HepG2 (cell line): Measurements from ENCODE around the gene ANKRD12. TPM values are rescaled to one million over a fixed set of nuclear protein-coding genes. Genes with fewer than 3 reads are reported as not detected.
"Not testable (repeated sequence)": the region's sequence is repeated elsewhere in the genome, so short reads cannot be mapped to it uniquely, and the experiment has no call there.

Experiments used
- ATAC-seq: fragments of 200-7000 bp; cut with Tn5 transposase; 3 replicates; pipeline ENCODE4 v1.9.1; 2020; ENCODE audit warnings: mild to moderate bottlenecking, moderate library complexity
- BruUV-seq: library from RNA; stranded (reverse); fragments of 400-500 nt; replicated peaks from 2 replicates; lab custom pipeline; 2021; lab: Mats Ljungman, UMichigan
- CTCF ChIA-PET: fragments of 300-600 bp; formaldehyde crosslinking; extraction: SDS; loops from one replicate; lab custom pipeline; 2021; ENCODE audit warnings: low total read pairs, inconsistent platforms, low intra/inter-chr PET ratio; lab: Yijun Ruan, JAX
- POLR2A ChIA-PET: fragments of 350-600 bp; sonication (Branson Sonifier 250); formaldehyde crosslinking; loops from one replicate; lab custom pipeline; 2020; ENCODE audit warnings: antibody characterized with exemption, inconsistent platforms; lab: Yijun Ruan, JAX
- DNase-seq: peaks from one replicate; pipeline ENCODE4 v3.0.0-alpha.2; 2015; ENCODE audit warnings: low spot score
- FAIRE-seq: peaks from 3 replicates; lab custom pipeline; 2011; peaks lifted over from hg19 to GRCh38; lab: Jason Lieb, UNC
- H2AFZ ChIP-seq: one replicate; pipeline ENCODE4 v1.6.1; 2011; ENCODE audit warnings: low read length, inconsistent platforms
- H3K27ac ChIP-seq: fragments of 300-600 bp; 3 replicates; pipeline ENCODE4 v1.8.0; 2011; ENCODE audit warnings: mixed run types, mild to moderate bottlenecking, mixed read lengths, low read length, inconsistent platforms; ENCODE audit not compliant: insufficient read depth; ENCODE audit errors: extremely low read length
- H3K27me3 ChIP-seq, 2 experiments: fragments of 200-600 bp in 1 of 2; 2 replicates in 1 of 2; 3 replicates in 1 of 2; pipeline versions ENCODE4 v1.6.0 to v1.8.0; 2011; ENCODE audit warnings: low read length in 2 of 2, mild to moderate bottlenecking in 2 of 2, moderate library complexity in 2 of 2, inconsistent platforms in 1 of 2; ENCODE audit not compliant: insufficient read depth in 2 of 2, control insufficient read depth in 1 of 2
- H3K36me3 ChIP-seq, 2 experiments: fragments of 200-600 bp in 1 of 2; replicated peaks in 1 of 2; 2 replicates in 1 of 2; 3 replicates in 1 of 2; pipeline versions ENCODE4 v1.5.1 to v1.8.0; 2011; ENCODE audit warnings: low read length in 2 of 2, inconsistent platforms in 1 of 2; ENCODE audit not compliant: insufficient read depth in 2 of 2, control insufficient read depth in 1 of 2
- H3K4me1 ChIP-seq: 2 replicates; pipeline ENCODE4 v1.5.1; 2012; ENCODE audit warnings: low read length, inconsistent platforms; ENCODE audit not compliant: insufficient read depth
- H3K4me2 ChIP-seq: 2 replicates; pipeline ENCODE4 v1.6.0; 2011; ENCODE audit warnings: low read depth, low read length, inconsistent platforms
- H3K4me3 ChIP-seq, 3 experiments: fragments of 200-600 bp in 1 of 3; sonication (generic), shearing (Covaris generic) in 1 of 3; replicated peaks in 1 of 3; 2 replicates each; pipeline ENCODE4 v1.5.1; 2011 to 2016; ENCODE audit warnings: low read length in 3 of 3, inconsistent platforms in 2 of 3, low read depth in 2 of 3, mild to moderate bottlenecking in 2 of 3, control low read depth in 1 of 3, mixed read lengths in 1 of 3; ENCODE audit not compliant: insufficient read depth in 1 of 3
- H3K79me2 ChIP-seq: one replicate; pipeline ENCODE4 v1.6.1; 2011; ENCODE audit warnings: low read length, inconsistent platforms; ENCODE audit not compliant: insufficient read depth
- H3K9ac ChIP-seq: 2 replicates; pipeline ENCODE4 v1.6.0; 2011; ENCODE audit warnings: mild to moderate bottlenecking, low read depth, low read length, inconsistent platforms; ENCODE audit not compliant: insufficient read depth
- H3K9me3 ChIP-seq: 2 replicates; pipeline ENCODE4 v1.5.1; 2012; ENCODE audit warnings: mild to moderate bottlenecking, low read length
- H4K20me1 ChIP-seq: 2 replicates; pipeline ENCODE4 v1.6.0; 2011; ENCODE audit warnings: inconsistent platforms, mild to moderate bottlenecking, low read length, moderate library complexity; ENCODE audit not compliant: insufficient read depth
- ZBTB33 ChIP-seq: sonication (generic); formaldehyde crosslinking; IDR thresholded peaks from 2 replicates; pipeline ENCODE4 v1.4.0; 2020; ENCODE audit warnings: missing genetic modification reagents
- ZNF572 ChIP-seq: sonication (generic); formaldehyde crosslinking; IDR thresholded peaks from 2 replicates; pipeline ENCODE4 v1.5.1; 2020; ENCODE audit warnings: mild to moderate bottlenecking, missing genetic modification reagents
- WGBS: methylation state at CpG from one replicate; pipeline ENCODE4 v1.1.6; 2017; ENCODE audit warnings: low lambda C conversion rate; 5-methylcytosine and 5-hydroxymethylcytosine counted together
- in situ Hi-C: cut with HindIII; loops from 2 replicates; pipeline ENCODE4 v1.10.0; 2017; ENCODE audit warnings: low pct_unique_long_range_greater_than_20kb; ENCODE audit not compliant: extremely low pct_ligation_motif_present
- intact Hi-C: fragments of 100-400 bp; cut with micrococcal nuclease; formaldehyde crosslinking; loops from one replicate; pipeline ENCODE4 v1.10.0; 2022; ENCODE audit not compliant: unreplicated experiment
- polyA plus RNA-seq, 8 experiments: library from polyadenylated mRNA; depleted of rRNA in 3 of 8; stranded (reverse) in 7 of 8; unstranded in 1 of 8; fragments of >200 nt; fragmentation: Illumina TruSeq in 4 of 8; extraction: Trizol in 4 of 8; gene quantifications; 2 replicates each; pipeline versions ENCODE4 v1.2.1 to v1.2.3, GENCODE V29; 2011 to 2016; ENCODE audit warnings: low read depth in 4 of 8, missing spikeins in 1 of 8, mixed read lengths in 1 of 8; ENCODE audit not compliant: insufficient read depth in 1 of 8
- total RNA-seq, 5 experiments: library from RNA; depleted of rRNA; stranded (reverse); fragments of >200 nt; fragmentation: Illumina TruSeq; extraction: Trizol; gene quantifications; 2 replicates each; pipeline ENCODE4 v1.2.3, GENCODE V29; 2016; ENCODE audit warnings: low read depth in 1 of 5

Gene ANKRD12
- total and polyA plus RNA-seq, 2 of the 13 experiments (the other 11 are each of a cell fraction or from before 2014, with no cell fraction given) = 6.0 to 23.2 TPM

GRCh38 chr18:9264797-9265196 lies 128.2 kb downstream of the ANKRD12 start:
- H3K27me3 ChIP-seq, H3K36me3 ChIP-seq, H3K9me3 ChIP-seq, H4K20me1 ChIP-seq, FAIRE-seq, DNase-seq, intact Hi-C loops, H2AFZ ChIP-seq, H3K4me3 ChIP-seq, H3K27ac ChIP-seq: not testable (repeated sequence)
- TF ChIP-seq ZBTB33 = 0 out of 2 replicates have a peak, but pooled peaks have one; percentile 37
- TF ChIP-seq, all 625 proteins: peak for 1; not testable (repeated sequence) for 624
- H3K9ac ChIP-seq, BruUV-seq, H3K4me1 ChIP-seq, ATAC-seq, POLR2A ChIA-PET, CTCF ChIA-PET, H3K79me2 ChIP-seq, in situ Hi-C loops, H3K4me2 ChIP-seq: not testable (repeated sequence)
- WGBS = 96% methylated on average over 15 of the region's 15 CpGs

- no peak for TF ChIP-seq ZNF572 (CRISPR knock-in tag)
- no peak overlapping the region for H3K9ac ChIP-seq
- in situ Hi-C loops (no loop called here), intact Hi-C loops (no loop called here)
- H3K4me2 ChIP-seq = no peak overlapping the region
- H3K4me1 ChIP-seq = no peaks in the 10 kb centered on the region
- H3K27me3 ChIP-seq = no peaks in the 10 kb centered on the region
- FAIRE-seq (no peak), ATAC-seq (no peak), DNase-seq (no peak)
- H3K4me3 ChIP-seq = no peak overlapping the region
- H3K36me3 ChIP-seq = peaks cover 6 to 23% of the 10 kb centered on the region in 2 experiments; a peak in 4 of 5 replicates
- no peaks in the 10 kb centered on the region for H3K79me2 ChIP-seq
- POLR2A ChIA-PET = no interaction called here
- H4K20me1 ChIP-seq = no peaks in the 10 kb centered on the region
- no TSS peak for BruUV-seq
- CTCF ChIA-PET = no interaction called here
- no peak overlapping the region for H2AFZ ChIP-seq
- WGBS = 100% methylated on average over 2 of the region's 2 CpGs
- H3K9me3 ChIP-seq = no peaks in the 10 kb centered on the region
- no peak overlapping the region for H3K27ac ChIP-seq
Observed at GRCh38 chr18:9273221-9273620, 136.6 kb downstream of the ANKRD12 start.
